Measurements from ENCODE around the gene AJM1.

Gene AJM1

DNA sequence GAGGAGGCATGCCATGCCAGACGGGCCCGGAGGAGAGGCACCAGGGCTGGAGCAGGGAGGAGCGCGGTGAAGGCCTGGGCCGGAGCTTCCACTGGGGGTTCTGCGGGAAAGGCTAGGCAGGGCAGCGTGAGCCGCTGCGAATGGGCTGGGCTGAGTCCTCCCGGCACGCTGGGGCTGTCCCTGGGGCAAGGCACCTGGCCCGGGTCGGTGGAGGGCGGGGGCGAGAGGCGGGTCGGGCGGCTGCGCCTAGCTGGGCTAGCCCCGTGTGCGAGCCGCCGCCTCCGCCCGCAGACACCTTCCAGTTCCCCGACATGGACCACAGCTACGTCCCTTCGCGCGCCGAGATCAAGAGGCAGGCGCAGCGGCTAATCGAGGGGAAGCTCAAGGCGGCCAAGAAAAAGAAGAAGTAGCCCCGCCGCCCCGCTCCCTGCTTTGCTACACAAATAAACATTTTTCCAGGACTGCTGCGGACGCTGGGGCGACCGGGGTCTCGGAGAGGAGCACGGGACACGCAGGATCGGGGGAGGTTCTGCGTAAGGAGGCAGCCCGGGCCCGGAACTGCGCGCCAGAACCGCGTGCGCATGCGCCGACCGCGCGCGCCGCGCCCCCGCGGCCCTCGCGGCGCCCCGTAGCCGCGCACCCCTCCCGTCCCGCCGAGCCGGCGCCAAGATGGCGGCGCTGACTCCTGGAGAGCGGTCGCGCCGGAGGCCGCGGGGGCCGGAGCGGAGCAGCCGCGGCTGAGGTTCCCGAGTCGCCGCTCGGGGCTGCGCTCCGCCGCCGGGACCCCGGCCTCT is 34.8 kb upstream of the AJM1 start, which contains the start of gene RABL6:
Gene RABL6 (plus strand): TSS at position 668 of the 794 bp plus-strand sequence. CDS start 249 bp downstream, outside the sequence.
- DNase-seq (ENCODE audit: low read depth), result no peak

DNA sequence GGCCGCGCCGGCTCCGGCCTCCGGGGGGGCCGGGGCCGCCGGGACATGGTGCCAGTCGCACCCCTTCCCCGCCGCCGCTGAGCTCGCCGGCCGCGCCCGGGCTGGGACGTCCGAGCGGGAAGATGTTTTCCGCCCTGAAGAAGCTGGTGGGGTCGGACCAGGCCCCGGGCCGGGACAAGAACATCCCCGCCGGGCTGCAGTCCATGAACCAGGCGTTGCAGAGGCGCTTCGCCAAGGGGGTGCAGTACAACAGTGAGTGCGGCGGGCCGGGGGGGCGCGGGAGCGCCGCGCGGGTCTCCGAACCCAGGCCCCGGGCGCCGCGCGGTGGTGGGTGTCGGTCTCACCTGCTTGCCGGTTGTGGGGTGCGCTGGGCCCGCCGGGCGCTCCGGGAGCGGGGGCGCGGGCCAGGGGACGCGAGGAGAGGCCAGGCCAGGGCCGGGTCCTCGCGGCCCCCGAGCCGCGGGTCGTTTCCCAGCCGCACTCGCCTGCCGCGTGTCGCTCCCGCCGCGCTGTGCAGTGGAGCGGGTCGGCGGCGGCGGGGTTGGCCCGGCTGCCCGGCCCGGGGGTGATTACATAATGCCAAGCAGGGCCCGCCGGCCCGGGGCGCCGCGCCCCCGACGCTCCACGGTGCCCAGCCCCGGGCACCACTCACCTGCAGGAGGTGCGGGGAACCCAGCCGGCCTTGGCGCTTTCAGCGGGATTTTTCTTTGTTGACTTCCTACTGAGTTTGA is 34.0 kb upstream of the AJM1 start:
- peak overlapping the region; percentile 90 for H3K4me3 ChIP-seq (ENCODE audit: low read depth, low read length)
- no peak for DNase-seq (ENCODE audit: low read depth)

More for the DNA sequence above, 34.8 kb upstream of the AJM1 start, which contains the start of gene RABL6:
- peak within 1 kb of the TSS; percentile 90 for H3K4me3 ChIP-seq (ENCODE audit: low read depth, low read length)

DNA sequence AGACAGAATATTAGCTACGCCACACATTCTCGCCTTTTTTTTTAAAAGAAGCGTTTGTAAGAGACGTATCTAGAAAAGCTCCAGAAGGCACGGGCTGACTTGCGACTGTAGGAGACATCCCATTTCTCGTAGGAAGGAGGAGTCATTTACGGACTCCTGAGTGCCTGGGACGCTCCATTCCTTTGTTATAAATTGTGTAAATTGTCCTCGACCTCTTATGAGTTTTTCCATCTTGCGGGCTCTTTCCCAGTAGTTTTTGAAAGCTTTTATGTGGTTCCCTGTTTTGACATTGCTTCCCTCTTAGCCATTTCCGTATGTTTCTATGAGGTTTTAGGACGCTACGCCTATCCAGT is 33.5 kb upstream of the AJM1 start:
- DNase-seq (ENCODE audit: low read depth), result no peak

DNA sequence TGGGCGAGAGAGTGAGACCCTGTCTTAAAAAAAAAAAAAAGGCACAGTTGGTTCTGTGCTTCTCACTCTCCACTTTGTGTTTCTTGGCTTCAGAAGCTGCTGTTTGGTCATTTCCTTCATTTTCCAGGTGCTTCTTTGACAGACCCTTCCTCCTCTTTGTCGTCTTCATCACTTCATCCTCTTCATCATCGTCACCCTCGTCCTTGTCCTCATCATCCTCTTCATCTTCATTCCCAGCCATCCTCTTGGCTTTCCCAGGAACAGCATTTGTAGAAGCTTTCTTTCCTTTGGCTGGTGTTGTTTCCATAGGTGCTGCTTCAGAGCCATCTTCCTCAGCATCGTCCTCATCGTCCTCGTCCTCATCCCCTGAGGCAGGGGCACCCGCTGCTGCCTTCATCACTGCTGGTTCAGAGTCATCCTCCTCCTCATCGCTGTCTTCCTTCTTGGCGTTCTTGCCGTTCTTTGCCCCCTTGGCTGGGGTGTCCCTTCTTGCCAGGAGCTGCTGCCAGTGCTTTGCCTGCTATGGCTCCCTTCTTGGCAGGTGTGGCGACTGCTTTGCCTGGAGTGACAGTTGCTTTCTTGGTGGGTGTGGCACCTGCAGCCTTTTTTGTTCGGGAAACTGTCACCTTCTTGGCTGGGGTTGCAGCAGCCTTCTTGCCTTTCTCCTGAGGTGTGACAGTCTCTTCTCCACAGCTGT is 27.4 kb upstream of the AJM1 start:
- H3K4me3 ChIP-seq (ENCODE audit: low read depth, low read length), result no peak overlapping the region
- DNase-seq (ENCODE audit: low read depth), result no peak

More for the DNA sequence above, 33.5 kb upstream of the AJM1 start:
- H3K4me3 ChIP-seq (ENCODE audit: low read depth, low read length), result peak overlapping the region; percentile 90

DNA sequence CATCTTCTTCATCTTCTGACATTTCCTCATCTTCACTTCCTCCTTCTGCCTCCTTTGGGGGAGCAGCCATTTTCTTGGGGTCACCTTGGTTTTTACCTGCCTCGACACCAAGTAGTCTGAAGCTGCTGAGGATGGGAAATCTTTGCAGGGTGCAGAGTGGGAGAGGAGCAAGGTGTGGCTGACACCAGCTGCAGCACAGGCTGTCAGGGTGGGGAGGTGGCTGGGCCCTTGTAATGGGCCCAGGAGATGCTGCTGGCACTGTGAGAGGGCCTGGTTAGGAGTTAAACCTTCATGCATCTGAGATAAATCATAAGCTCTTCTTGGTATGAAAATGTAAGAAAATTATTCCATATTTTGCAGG is 26.9 kb upstream of the AJM1 start:
- no peak for DNase-seq (ENCODE audit: low read depth)
- no peak overlapping the region for H3K4me3 ChIP-seq (ENCODE audit: low read depth, low read length)

DNA sequence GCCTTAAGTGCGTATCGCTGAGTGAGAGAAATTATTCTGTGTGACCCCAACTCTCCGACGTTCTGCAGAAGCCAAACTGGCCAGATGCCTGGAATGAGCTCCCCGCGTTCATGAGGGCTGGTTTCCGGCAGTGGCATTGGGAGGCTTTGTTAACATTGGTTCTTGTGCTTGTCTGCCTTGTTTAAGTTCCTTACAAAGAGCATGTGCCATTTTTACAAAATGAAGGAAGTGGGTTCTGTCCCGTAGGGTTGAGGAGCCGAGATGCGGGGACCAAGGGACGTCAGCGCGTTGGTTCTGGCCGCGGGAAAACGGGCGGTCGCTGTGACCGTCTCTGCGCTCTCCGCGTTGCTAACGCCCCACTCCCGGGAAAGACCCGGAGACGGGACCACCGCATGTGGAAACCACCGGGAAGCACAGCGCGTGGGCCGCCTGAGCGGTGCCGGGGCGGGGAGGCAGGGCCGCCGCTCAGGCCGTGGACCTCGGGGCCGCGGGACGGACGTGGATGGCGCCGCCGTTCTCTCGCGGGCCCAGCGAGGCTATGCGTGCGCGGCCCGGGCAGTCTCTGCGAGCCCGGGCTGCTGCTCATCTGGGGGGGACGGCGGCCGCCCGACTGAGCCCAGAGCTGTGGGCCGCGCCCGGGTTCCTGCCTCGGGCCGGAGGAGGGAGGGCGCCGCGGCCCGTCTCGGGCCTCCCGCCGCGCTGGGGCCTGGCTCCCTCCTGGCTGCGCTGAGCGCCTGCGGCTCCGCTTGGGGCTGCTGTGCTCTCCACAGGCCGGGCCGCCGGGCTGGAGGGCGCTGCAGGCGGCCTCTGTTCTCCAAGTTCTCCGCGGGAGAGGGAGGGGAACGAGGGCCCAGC is 21.1 kb upstream of the AJM1 start:
- no peak overlapping the region for H3K4me3 ChIP-seq (ENCODE audit: low read depth, low read length)
- no peak for DNase-seq (ENCODE audit: low read depth)

DNA sequence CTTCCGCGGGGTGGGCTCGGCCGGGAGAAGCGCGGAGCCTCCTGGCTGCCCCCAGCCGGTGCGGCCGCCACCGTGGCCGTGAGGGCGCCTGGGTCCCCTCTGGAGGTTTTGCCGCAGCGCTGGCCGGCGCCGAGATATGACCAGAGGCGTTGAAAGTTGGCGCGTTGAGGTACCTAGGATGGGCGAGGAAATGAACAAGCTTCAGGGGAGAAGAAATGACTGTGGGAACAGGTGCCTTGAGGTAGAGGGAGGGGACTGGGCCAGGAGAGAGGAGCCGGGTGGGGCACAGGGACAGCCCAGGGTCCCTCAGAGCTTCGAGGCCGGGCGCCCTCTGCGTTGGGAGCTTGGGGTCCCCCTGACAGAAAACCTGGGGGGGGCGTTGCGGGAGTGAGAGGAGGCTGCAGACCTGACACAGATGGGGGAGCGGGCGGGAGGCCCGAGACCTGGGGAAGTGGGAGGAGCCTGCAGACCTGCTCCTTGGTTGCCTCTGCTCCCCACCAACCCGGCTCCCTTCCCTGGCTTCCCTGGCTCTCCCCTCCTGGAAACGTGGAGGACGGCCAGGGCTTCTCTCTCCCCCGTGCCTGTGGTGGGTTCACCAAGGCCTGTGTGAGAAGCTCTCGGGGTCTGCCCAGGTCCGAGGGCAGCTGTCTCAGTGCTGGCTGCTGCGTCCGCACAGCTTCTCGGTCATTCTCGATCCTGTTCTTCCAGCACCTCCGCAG is 20.3 kb upstream of the AJM1 start:
- no peak overlapping the region for H3K4me3 ChIP-seq (ENCODE audit: low read depth, low read length)
- DNase-seq (ENCODE audit: low read depth), result no peak

DNA sequence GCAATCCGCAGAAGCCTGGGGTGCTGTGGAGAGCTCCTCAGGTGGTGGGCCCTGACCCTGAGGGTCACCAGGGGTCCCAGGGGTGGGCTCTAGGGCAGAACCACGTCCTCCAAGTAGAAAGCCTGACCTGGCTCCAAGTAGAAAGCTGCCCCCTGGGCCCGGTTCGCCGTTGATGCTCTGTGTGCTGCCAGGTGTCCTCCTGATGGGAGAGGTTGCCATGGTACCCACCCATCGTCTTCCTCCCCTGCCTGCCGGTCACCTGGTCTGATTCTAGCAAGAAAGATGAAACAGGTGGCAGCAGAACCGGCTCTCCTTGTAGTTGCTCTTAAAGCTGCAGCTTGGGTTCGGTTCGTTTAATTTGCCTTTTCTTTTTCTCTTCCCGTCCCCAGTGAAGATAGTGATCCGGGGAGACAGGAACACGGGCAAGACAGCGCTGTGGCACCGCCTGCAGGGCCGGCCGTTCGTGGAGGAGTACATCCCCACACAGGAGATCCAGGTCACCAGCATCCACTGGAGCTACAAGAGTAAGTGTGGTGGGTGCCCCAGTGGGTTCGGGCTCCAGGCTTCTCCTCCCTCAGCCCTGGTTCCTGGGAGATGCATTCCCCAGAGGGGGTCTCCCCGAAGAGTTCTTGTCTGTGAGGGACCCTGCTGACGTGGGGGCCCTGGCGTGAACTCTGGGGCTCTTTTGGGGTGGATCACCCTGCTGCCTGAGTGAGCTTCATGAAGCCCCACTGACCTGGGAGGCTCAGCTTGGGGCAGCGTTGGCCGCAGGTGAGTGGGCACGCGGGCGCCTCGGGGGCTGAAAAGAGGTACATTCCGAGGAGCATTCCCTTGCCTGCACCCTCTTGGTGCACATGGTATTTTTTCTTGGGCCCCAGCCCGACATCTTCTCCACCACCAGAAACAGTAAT is 18.9 kb upstream of the AJM1 start:
- no peak for DNase-seq (ENCODE audit: low read depth)
- H3K4me3 ChIP-seq (ENCODE audit: low read depth, low read length), result no peak overlapping the region

DNA sequence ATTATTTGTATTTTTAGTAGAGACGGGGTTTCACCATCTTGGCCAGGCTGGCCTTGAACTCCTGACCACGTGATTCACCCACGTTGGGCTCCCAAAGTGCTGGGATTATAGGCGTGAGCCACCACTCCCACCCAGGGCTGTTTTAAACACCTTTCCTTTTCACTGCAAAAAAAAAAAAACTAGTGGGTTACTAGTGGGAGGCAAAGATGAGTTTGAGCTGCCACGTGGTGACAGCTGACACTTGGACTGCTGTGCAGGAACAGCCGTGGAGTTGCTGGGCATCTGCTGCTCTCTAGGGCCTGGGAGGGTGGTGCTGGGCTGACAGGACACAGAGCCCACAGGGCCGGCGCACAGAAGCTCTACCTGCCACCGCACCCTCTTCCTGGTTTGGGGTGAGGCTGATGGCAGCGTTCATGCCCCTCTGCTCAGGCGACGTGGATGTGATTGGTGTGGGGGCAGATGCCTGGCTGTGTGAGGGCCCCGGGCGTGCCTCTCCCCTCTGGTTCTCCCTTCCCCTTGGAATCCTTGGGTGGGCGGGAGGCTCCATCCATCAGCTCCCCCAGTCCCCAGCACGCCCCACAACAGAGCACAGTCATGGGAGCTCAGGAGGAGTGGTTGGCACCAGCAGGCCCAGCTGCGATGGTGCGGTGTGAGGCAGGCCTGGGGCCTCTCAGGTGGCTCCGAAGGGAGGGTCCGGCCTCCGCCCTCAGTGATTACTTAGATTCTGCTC is 17.6 kb upstream of the AJM1 start:
- H3K4me3 ChIP-seq (ENCODE audit: low read depth, low read length), result no peak overlapping the region
- no peak for DNase-seq (ENCODE audit: low read depth)

DNA sequence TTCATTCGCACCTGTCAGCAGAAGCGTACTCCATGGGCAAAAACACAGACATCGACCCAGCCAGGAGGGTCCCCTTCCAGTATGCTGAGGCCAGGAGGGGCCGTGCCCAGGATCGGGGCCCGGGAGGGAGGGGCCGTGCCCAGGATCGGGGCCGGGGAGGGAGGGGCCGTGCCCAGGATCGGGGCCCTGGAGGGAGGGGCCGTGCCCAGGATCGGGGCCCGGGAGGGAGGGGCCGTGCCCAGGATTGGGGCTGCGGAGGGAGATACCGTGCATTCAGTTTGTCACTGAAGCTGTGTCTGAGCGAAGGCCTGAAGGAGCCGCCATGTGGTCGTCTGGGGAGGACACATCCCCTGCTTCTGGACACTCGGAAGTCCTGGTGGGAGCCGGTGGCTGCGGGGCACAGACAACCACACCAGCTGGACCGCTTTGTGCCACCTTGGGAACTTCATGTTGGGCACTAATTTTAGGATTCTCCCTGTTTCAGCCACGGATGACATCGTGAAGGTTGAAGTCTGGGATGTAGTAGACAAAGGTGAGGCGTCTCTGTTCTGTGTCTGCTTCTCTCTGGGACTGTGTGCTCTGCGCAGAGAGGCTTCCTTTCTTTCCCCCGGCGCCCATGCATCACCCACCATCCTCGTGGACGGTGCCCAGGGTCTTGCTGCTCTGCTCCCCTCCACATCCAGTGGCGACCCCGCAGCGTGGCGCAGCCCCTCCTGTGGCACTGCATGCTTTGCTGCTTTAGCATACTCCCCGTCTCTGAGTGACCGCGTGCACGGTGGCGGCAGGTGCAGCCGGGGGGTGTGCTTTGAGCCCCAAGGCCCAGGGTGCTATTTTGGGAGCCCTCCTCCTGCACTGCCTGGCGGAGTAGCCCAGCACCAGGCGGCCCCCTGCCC is 16.7 kb upstream of the AJM1 start:
- no peak overlapping the region for H3K4me3 ChIP-seq (ENCODE audit: low read depth, low read length)
- no peak for DNase-seq (ENCODE audit: low read depth)

DNA sequence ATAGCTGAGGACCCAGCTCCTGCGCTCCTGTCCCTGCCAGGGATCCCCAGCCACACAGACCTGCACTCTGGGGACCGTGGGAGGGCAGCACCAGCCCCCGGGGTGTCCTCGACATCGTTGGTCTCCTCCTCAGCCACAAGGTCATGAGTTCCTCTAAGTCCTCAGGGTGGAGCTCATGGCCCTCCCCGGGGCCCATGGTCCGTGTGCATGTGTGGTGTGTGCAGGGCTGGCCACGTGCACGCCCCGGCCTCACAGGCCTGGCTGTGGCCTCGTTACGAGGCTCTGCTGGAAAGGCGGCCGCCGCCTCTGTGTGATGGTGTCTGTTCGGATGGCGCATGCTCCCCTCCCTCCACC is 16.1 kb upstream of the AJM1 start:
- no peak for DNase-seq (ENCODE audit: low read depth)

DNA sequence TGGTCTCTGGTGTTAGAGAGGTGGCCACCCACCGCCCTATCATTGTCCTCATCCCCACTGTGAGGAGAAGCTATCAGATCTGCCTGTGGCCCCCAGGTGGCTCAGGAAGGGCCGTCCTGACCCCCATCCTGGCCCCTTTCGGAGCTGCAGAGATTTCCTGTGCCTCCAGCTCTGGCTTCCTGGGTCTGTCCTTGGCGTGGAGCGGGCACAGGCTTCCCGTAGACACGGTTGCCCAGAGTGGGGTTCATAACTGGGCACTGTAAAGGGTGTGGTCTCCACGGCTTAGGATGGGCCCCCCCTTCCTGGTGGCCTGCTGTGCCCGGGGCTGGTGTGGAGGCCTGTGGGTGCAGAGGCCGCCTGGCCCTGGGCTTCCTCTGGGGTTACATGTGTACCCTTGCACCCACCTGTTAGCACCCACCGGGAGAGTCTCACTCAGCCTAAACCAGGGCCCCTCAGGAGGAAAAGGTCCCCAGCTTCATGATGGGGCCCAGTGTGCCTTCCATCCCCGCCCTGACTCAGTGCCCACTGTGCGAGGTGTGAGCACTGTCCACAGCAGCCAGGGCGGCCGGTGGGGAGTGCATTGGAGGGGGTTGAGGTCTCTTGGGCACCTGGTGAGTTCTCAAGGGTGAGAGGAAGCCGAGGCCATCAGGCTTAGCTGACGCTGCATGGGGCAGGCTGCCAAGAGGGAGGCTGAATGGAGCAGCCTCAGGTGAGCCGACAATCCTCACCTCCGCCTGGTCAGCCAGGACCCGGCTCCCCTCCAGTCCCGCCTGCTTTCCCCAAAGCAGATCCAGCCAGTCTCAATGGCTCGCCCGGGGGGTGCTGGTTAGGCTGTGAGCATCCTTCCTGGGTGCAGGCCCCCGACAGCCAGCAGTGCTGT is 15.3 kb upstream of the AJM1 start:
- H3K4me3 ChIP-seq (ENCODE audit: low read depth, low read length), result no peak overlapping the region
- no peak for DNase-seq (ENCODE audit: low read depth)

More for the DNA sequence above, 16.1 kb upstream of the AJM1 start:
- H3K4me3 ChIP-seq (ENCODE audit: low read depth, low read length), result no peak overlapping the region

DNA sequence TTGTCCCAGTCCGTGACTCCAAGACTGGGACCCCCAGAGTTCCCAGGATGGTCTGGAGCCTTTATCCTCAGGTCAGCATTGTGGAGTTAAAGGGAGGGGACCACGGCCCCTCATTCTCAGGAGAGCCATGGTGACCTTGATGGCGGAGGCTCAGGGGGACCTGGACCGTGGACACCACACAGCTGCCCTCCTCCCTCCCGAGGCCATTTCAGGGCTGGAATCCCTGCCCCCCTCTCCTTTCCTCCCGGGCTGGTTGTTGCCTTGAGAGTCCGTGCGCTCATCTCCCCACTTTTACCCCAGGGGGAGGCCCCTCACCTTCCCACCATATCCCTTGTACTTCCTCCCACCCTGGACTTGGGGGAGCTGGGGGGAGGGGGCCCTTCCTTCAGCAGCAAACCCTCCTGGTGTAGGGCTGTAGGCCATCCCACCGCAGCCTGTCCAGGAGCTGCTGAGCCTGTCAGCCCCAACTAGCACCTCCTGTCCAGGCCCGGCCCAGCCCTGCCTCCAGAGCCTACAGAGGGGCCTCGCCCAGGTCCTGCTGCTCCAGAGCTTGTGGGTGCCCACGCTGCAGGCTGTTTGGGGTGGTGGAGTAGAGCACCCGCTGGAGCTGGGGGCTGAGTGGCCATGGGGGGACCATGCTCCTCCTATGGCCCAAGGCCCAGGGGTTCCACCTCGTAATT is 14.3 kb upstream of the AJM1 start:
- H3K4me3 ChIP-seq (ENCODE audit: low read depth, low read length), result no peak overlapping the region
- no peak for DNase-seq (ENCODE audit: low read depth)

DNA sequence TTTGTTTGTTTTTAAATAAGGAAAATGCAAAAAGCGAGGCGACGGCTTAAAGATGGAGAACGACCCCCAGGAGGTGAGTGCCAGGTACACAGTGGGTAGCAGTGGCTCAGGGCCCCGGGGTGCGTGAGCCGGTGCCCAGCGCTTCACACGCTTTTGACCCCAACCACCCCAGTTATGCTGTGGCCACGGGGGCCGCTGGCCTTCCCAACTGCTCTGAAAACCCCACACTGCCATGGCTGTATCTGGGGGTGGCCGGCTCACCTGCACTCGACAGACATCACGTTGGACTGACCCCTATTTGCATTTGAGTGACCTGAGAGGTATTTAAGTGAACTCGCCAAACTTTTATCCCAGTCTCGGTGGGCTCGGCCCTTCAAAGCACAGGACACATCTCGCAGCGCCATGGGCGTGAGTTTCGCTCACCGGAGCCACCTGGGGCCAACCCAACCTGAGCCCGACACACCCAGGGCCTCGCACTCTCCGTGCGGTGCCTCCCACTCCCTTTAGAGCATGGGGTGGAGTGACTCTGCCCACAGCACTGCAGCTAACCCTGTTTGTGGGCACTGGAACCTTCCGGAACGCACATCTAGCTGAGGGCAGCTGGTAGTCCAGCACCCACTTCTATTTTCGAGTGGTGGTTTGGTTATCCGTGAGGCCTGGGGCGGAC is 13.7 kb upstream of the AJM1 start:
- DNase-seq (ENCODE audit: low read depth), result no peak
- no peak overlapping the region for H3K4me3 ChIP-seq (ENCODE audit: low read depth, low read length)

Measured in skeletal muscle cell (primary cell).